Nephron (organoid): ENCODE measurements around the gene ZNF358.

Source experiments
- H3K27ac Mint-ChIP-seq, 3 experiments: 2 replicates each; pipeline ENCODE4 v1.8.0; 2020; ENCODE audit warnings: mixed read lengths in 3 of 3, mild to moderate bottlenecking in 2 of 3, moderate library complexity in 1 of 3
- H3K27me3 Mint-ChIP-seq: 2 replicates; pipeline ENCODE4 v1.8.0; 2021; ENCODE audit warnings: low read depth, mild to moderate bottlenecking, moderate library complexity, mixed read lengths
- H3K36me3 Mint-ChIP-seq: 2 replicates; pipeline ENCODE4 v1.8.0; 2020; ENCODE audit warnings: low read depth, mixed read lengths
- H3K4me1 Mint-ChIP-seq: 2 replicates; pipeline ENCODE4 v1.8.0; 2020; ENCODE audit warnings: mixed read lengths
- H3K4me3 Mint-ChIP-seq, 3 experiments: 2 replicates each; pipeline ENCODE4 v1.8.0; 2020; ENCODE audit warnings: mild to moderate bottlenecking in 3 of 3, mixed read lengths in 3 of 3, moderate library complexity in 2 of 3
- H3K9me3 Mint-ChIP-seq: 2 replicates; pipeline ENCODE4 v1.8.0; 2020; ENCODE audit warnings: mixed read lengths
- TF ChIP-seq, protein P1 (sequence below), 3 experiments: fragments of 200-600 bp; sonication (generic); IDR thresholded peaks; one replicate each; pipeline ENCODE4 v1.5.0; 2021; ENCODE audit warnings: antibody characterized with exemption in 3 of 3; ENCODE audit not compliant: unreplicated experiment in 3 of 3

The ZNF358 gene

DNA sequence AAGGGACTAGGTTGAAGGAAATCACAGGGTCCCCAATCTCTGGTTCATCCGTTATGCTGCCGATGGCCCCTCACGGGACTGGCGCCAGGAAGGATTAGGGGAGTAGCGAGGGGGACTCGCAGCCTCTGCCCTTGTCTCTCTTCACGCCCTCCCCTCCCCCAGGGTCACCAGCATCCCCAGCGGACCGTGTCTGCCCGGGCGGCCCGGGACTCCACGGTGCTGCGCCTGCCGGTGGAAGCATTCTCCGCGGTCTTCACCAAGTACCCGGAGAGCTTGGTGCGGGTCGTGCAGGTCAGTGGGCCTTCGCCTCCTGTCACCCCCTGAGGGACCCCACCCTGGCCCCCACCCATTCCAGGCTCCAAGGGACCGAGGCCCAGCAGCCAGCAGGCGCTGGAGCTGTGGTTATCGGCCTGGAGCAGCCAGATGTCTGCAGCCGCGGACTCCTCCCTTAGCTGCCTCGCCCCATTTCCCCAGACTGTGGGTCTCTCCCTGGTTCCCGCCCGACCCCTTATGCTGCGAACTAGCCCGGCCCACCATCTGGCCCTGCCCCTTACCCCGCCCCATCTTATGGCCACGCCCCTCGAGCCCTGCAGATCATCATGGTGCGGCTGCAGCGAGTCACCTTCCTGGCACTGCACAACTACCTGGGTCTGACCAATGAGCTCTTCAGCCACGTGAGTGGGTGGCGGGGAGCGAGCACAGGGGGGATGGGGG lies 25.0 kb downstream of the ZNF358 start:
- H3K36me3 Mint-ChIP-seq: peaks cover 35% of the 10 kb centered on the region

DNA sequence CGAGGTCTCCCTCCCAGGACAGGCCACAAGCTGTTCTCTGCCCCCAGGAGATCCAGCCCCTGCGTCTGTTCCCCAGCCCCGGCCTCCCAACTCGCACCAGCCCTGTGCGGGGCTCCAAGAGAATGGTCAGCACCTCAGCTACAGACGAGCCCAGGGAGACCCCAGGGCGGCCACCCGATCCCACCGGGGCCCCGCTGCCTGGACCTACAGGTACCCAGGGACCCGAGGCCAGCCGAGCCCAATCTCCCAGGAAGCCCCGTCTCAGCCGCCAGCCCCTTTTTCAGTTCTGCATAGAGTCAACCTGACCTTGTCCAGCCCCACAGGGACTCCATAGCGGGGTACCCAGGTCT lies 25.5 kb downstream of the ZNF358 start:
- no peaks in the 10 kb centered on the region for H3K27me3 Mint-ChIP-seq
- peaks cover under 1% of the 10 kb centered on the region for H3K4me1 Mint-ChIP-seq
- no peak overlapping the region for H3K27ac Mint-ChIP-seq
- H3K4me3 Mint-ChIP-seq: no peak overlapping the region
- TF ChIP-seq, protein P1, sequence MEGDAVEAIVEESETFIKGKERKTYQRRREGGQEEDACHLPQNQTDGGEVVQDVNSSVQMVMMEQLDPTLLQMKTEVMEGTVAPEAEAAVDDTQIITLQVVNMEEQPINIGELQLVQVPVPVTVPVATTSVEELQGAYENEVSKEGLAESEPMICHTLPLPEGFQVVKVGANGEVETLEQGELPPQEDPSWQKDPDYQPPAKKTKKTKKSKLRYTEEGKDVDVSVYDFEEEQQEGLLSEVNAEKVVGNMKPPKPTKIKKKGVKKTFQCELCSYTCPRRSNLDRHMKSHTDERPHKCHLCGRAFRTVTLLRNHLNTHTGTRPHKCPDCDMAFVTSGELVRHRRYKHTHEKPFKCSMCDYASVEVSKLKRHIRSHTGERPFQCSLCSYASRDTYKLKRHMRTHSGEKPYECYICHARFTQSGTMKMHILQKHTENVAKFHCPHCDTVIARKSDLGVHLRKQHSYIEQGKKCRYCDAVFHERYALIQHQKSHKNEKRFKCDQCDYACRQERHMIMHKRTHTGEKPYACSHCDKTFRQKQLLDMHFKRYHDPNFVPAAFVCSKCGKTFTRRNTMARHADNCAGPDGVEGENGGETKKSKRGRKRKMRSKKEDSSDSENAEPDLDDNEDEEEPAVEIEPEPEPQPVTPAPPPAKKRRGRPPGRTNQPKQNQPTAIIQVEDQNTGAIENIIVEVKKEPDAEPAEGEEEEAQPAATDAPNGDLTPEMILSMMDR (IDR thresholded peaks at IDR 0.05; ENCODE audit: unreplicated experiment in 3 of 3): no peak
- H3K36me3 Mint-ChIP-seq: peaks cover 35% of the 10 kb centered on the region
- H3K9me3 Mint-ChIP-seq: no peaks in the 10 kb centered on the region

More for the DNA sequence above, 25.0 kb downstream of the ZNF358 start:
- Mint-ChIP-seq H3K27ac (no peak overlapping the region), H3K9me3 (no peaks in the 10 kb centered on the region), H3K4me1 (peaks cover 4% of the 10 kb centered on the region), H3K4me3 (no peak overlapping the region), H3K27me3 (no peaks in the 10 kb centered on the region)
- TF ChIP-seq, protein P1 (IDR thresholded peaks at IDR 0.05; ENCODE audit: unreplicated experiment in 3 of 3): no peak

DNA sequence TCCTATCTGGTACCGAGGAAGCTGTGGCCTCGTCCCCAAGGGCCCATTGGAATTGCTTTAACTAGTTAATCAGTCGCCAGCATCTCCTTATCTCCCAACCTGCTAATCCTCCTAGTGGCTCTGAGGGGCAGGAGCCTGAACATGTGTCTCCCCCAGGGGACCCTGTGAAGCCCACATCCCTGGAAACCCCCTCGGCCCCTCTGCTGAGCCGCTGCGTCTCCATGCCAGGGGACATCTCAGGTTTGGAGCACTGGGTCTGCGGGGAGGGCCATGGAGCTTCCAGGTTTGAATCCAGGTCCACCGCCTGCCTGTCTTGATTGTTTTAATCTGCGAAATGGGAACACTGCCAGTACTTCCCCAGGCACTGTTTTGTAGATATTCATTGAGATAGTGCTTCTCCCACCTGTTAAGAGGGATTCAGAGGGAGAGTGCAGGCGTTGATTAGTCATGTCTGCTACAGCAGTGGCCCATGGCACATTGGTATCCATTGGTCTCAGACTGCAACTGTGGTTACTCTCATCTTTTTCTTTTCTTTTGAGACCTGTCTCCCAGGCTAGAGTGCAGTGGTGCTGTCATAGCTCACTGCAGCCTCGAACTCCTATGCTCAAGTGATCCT lies 26.0 kb downstream of the ZNF358 start:
- H3K4me3 Mint-ChIP-seq: no peak overlapping the region
- no peaks in the 10 kb centered on the region for H3K27me3 Mint-ChIP-seq
- H3K9me3 Mint-ChIP-seq: no peaks in the 10 kb centered on the region
- H3K4me1 Mint-ChIP-seq: no peaks in the 10 kb centered on the region
- H3K36me3 Mint-ChIP-seq: peaks cover 33% of the 10 kb centered on the region
- TF ChIP-seq, protein P1 (IDR thresholded peaks at IDR 0.05; ENCODE audit: unreplicated experiment in 3 of 3): no peak
- H3K27ac Mint-ChIP-seq: no peak overlapping the region

DNA sequence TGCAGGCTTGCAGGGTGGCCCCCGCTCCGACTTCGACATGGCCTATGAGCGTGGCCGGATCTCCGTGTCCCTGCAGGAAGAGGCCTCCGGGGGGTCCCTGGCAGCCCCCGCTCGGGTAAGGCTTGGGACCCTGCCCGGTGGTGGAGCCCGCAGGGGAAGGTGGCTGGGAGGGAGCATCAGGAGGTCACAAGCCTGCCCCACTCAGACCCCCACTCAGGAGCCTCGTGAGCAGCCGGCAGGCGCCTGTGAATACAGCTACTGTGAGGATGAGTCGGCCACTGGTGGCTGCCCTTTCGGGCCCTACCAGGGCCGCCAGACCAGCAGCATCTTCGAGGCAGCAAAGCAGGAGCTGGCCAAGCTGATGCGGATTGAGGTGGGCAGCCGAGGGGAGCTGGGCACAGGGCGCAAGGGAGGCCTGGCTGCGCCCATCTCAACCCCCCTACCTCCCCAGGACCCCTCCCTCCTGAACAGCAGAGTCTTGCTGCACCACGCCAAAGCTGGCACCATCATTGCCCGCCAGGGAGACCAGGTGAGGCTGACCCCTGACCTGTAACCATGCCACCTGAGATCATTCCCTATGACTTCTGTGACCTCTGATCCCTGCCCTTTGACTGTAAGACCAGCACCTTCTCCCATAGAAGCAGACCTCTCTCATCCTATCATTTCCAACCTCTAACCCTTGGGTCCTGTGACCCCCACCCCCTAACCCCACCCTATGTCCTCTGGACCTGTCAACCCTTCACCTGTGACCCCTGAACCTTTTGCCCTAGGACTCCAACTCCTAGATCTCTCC lies 26.8 kb downstream of the ZNF358 start:
- TF ChIP-seq, protein P1 (IDR thresholded peaks at IDR 0.05; ENCODE audit: unreplicated experiment in 3 of 3): no peak
- Mint-ChIP-seq H3K4me3 (no peak overlapping the region), H3K36me3 (peaks cover 30% of the 10 kb centered on the region), H3K27ac (no peak overlapping the region), H3K27me3 (no peaks in the 10 kb centered on the region), H3K4me1 (no peaks in the 10 kb centered on the region), H3K9me3 (no peaks in the 10 kb centered on the region)

DNA sequence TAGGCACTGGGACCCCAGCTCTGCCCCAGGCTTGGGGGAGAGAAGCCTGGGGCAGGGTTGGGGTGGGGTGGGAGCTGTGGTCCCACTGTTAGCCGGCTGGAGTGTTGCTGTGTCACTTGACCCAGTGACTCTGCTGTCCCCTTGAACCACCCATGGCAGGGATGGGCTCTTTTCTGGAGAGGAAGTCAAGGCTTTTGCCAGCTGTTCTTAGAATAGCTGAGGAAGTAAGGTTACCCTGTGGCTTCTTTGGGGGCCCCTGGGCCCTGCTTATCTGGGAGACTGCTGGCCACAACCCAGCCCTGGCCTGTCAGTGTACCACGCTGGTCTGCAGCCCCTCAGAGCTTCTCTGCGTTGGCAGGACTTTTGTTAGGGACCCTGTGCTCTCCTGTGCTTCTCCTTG lies 28.7 kb downstream of the ZNF358 start:
- Mint-ChIP-seq H3K27ac (no peak overlapping the region), H3K27me3 (peaks cover 3% of the 10 kb centered on the region), H3K4me1 (no peaks in the 10 kb centered on the region)

More for the DNA sequence above, 28.7 kb downstream of the ZNF358 start:
- Mint-ChIP-seq H3K36me3 (peaks cover 24% of the 10 kb centered on the region), H3K4me3 (no peak overlapping the region), H3K9me3 (no peaks in the 10 kb centered on the region)
- TF ChIP-seq, protein P1 (IDR thresholded peaks at IDR 0.05; ENCODE audit: unreplicated experiment in 3 of 3): no peak
